Measurements from ENCODE around the gene SEMA7A. TPM values are rescaled to one million over a fixed set of nuclear protein-coding genes. Genes with fewer than 3 reads are reported as not detected.

Gene SEMA7A
- total RNA-seq, 1 experiment from 2014 or later = 0.45 TPM

DNA sequence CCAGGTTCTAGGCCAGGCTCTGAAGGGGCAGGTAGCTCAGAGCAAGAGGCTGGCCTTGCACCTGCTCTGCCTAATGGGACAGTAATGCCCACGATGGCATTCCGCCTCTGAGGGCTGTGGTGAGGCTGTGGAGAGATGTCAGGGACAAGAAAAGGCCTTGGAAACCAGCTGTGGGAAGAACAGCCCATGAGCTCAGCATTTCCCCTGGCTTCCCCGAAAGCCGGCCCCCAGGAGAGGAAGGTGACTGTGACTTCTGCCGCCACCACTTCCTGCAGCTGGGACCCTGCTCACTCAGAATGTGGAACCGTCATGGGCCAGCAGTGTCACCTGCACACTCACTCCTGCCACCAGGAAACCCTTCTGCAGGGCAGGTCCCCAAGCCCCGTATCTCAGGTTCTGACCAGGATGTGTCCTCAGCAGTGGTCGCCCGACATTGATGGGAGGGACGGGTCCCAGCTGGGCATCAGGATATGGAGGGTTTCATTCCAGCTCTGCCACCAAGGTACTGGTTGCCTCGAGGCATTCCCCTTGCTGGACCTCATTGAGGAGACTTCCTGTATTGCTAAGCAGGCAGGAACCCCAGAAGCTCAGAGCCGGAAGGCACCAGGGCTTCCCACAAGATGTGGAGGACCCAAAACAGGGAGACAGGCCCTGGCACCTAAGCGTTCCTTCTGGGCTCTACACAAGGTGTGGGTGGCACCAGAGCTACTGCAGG, 30.7 kb downstream of the SEMA7A start:
- DNase-seq (ENCODE audit: low spot score) = no peak
- ChIA-PET POLR2A (ENCODE audit: low non-redundant PET) (no interaction called here), CTCF (no interaction called here)
- Histone ChIP-seq H3K9me3 (ENCODE audit: low read depth, low read length, poor library complexity, severe bottlenecking) (no peaks in the 10 kb centered on the region), H3K4me1 (ENCODE audit: insufficient read depth, low read length, poor library complexity, severe bottlenecking) (peaks cover 27% of the 10 kb centered on the region), H3K36me3 (ENCODE audit: insufficient read depth, low read length, poor library complexity, severe bottlenecking) (no peaks in the 10 kb centered on the region), H3K4me3 (ENCODE audit: low read depth, low read length, poor library complexity, severe bottlenecking) (no peak overlapping the region), H3K27me3 (replicated peaks; ENCODE audit: insufficient read depth, low read depth, low read length, poor library complexity) (no peaks in the 10 kb centered on the region), H3K27ac (ENCODE audit: low read depth, low read length, poor library complexity, severe bottlenecking) (no peak overlapping the region)
- TF ChIP-seq, protein P1, sequence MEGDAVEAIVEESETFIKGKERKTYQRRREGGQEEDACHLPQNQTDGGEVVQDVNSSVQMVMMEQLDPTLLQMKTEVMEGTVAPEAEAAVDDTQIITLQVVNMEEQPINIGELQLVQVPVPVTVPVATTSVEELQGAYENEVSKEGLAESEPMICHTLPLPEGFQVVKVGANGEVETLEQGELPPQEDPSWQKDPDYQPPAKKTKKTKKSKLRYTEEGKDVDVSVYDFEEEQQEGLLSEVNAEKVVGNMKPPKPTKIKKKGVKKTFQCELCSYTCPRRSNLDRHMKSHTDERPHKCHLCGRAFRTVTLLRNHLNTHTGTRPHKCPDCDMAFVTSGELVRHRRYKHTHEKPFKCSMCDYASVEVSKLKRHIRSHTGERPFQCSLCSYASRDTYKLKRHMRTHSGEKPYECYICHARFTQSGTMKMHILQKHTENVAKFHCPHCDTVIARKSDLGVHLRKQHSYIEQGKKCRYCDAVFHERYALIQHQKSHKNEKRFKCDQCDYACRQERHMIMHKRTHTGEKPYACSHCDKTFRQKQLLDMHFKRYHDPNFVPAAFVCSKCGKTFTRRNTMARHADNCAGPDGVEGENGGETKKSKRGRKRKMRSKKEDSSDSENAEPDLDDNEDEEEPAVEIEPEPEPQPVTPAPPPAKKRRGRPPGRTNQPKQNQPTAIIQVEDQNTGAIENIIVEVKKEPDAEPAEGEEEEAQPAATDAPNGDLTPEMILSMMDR (conservative IDR thresholded peaks at IDR 0.05; ENCODE audit: low read depth, low read length) = no peak
- TF ChIP-seq EZH2 (IDR thresholded peaks at IDR 0.05; ENCODE audit: borderline replicate concordance, low read depth, low read length, poor library complexity, severe bottlenecking) = no peak
- intact Hi-C loops (cut with micrococcal nuclease; ENCODE audit: unreplicated experiment) = no loop called here
- no TSS peak for BruUV-seq (replicated peaks)

DNA sequence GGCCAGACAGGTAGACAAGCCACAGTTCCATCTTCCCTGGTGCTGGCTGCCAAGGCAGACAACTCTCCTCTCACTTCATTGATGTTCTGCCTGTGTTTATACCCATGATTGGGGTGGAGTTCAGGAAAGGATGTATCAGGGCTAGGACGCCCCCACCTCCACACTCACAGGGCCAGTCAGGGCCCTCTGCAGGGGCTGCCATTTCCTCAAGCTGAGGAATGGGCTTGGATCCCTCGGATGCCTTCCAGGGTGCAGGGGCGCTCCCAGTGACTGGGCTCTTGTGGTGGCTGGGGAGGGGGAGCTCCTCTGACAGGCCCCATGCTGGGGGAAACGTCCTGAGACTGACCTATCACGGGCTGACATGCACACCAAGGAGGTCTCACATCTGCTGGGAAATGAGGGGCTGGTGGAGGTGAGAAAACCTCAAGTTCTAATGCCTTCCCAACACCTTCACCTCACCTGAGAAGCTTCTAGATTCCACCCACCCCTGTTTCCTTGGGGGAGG, 31.4 kb downstream of the SEMA7A start:
- no peak overlapping the region for H3K27ac ChIP-seq (ENCODE audit: low read depth, low read length, poor library complexity, severe bottlenecking)
- no peak overlapping the region for H3K4me3 ChIP-seq (ENCODE audit: low read depth, low read length, poor library complexity, severe bottlenecking)
- TF ChIP-seq, protein P1 (conservative IDR thresholded peaks at IDR 0.05; ENCODE audit: low read depth, low read length) = no peak
- TF ChIP-seq EZH2 (IDR thresholded peaks at IDR 0.05; ENCODE audit: borderline replicate concordance, low read depth, low read length, poor library complexity, severe bottlenecking) = no peak
- ChIA-PET POLR2A (ENCODE audit: low non-redundant PET) (no interaction called here), CTCF (no interaction called here)
- H3K9me3 ChIP-seq (ENCODE audit: low read depth, low read length, poor library complexity, severe bottlenecking) = no peaks in the 10 kb centered on the region
- peaks cover 25% of the 10 kb centered on the region for H3K4me1 ChIP-seq (ENCODE audit: insufficient read depth, low read length, poor library complexity, severe bottlenecking)
- no peak for DNase-seq (ENCODE audit: low spot score)
- no peaks in the 10 kb centered on the region for H3K36me3 ChIP-seq (ENCODE audit: insufficient read depth, low read length, poor library complexity, severe bottlenecking)
- intact Hi-C loops (cut with micrococcal nuclease; ENCODE audit: unreplicated experiment) = no loop called here
- H3K27me3 ChIP-seq (replicated peaks; ENCODE audit: insufficient read depth, low read depth, low read length, poor library complexity) = no peaks in the 10 kb centered on the region
- BruUV-seq (replicated peaks) = no TSS peak

DNA sequence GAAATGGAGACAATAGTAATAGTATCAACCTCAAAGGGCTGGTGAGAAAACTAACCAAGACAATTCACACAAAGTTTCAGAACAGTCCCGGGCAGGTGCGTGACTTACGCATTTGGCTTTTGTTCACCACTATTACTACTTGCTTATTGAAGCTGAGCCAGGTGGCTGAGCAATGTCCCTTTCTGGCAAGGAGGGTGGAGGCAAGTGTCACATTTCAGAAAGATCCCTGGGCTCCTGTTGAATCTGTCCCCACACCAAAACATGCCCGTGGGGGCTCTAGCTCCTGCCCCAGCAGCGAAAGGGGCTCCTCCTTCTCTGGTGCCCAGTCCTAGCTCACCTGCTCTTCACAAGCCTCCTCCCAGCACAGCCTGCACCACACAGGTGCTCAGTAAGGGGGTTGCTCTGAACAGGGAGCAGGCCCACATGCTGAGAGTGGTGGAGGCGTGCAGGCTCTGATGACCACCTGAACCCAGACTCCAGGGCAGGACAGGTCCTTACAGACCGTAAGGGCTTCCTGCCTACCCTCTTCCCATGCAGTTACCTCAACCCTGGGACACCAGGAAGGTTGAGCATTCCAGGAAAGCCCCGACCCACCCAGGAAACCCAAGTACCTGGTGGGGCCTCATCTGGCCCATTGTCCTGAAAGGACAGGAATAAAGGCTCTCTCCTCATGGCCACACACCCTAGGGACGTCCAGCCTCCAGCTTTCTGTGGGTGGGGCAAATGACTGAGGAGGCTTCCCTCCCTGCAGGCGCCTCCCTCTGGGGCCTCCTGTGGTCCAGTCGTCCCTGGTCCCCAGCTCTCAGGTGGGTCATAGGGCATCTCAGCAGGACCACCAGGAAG, 32.6 kb downstream of the SEMA7A start:
- Histone ChIP-seq H3K27ac (ENCODE audit: low read depth, low read length, poor library complexity, severe bottlenecking) (no peak overlapping the region), H3K4me1 (ENCODE audit: insufficient read depth, low read length, poor library complexity, severe bottlenecking) (peaks cover 19% of the 10 kb centered on the region), H3K27me3 (replicated peaks; ENCODE audit: insufficient read depth, low read depth, low read length, poor library complexity) (no peaks in the 10 kb centered on the region), H3K4me3 (ENCODE audit: low read depth, low read length, poor library complexity, severe bottlenecking) (no peak overlapping the region), H3K9me3 (ENCODE audit: low read depth, low read length, poor library complexity, severe bottlenecking) (no peaks in the 10 kb centered on the region), H3K36me3 (ENCODE audit: insufficient read depth, low read length, poor library complexity, severe bottlenecking) (no peaks in the 10 kb centered on the region)
- no TSS peak for BruUV-seq (replicated peaks)
- no peak for DNase-seq (ENCODE audit: low spot score)
- ChIA-PET CTCF (no interaction called here), POLR2A (ENCODE audit: low non-redundant PET) (no interaction called here)
- no peak for TF ChIP-seq EZH2 (IDR thresholded peaks at IDR 0.05; ENCODE audit: borderline replicate concordance, low read depth, low read length, poor library complexity, severe bottlenecking)
- TF ChIP-seq, protein P1 (conservative IDR thresholded peaks at IDR 0.05; ENCODE audit: low read depth, low read length) = no peak
- intact Hi-C loops (cut with micrococcal nuclease; ENCODE audit: unreplicated experiment) = no loop called here

Measured in A673 (cell line).